Hepatocyte (in vitro differentiated cells): Measurements from ENCODE around the gene GPR161.

Experiments used
- CTCF ChIP-seq: fragments of 200-600 bp; sonication (generic); IDR thresholded peaks from 2 replicates; pipeline ENCODE4 v1.5.1; 2016; ENCODE audit warnings: antibody characterized with exemption, mild to moderate bottlenecking; ENCODE audit not compliant: poor library complexity
- EZH2phosphoT487 ChIP-seq: fragments of 200-600 bp; sonication (generic); IDR thresholded peaks from one replicate; pipeline ENCODE4 v1.6.1; 2018; ENCODE audit warnings: antibody characterized with exemption, mild to moderate bottlenecking, low read depth, moderate library complexity; ENCODE audit not compliant: unreplicated experiment, severe bottlenecking

GRCh38 chr1:168167806-168168205, 31.1 kb upstream of the GPR161 start:
- TF ChIP-seq CTCF (no peak), EZH2phosphoT487 (no peak)
